Globus pallidus (tissue), 1 donor: Measurements from ENCODE around the gene SEMA3G.

Source experiments
- DNase-seq: peaks from one replicate; pipeline ENCODE4 v3.0.0-alpha.2; 2015; ENCODE audit warnings: low spot score

Gene SEMA3G

DNA sequence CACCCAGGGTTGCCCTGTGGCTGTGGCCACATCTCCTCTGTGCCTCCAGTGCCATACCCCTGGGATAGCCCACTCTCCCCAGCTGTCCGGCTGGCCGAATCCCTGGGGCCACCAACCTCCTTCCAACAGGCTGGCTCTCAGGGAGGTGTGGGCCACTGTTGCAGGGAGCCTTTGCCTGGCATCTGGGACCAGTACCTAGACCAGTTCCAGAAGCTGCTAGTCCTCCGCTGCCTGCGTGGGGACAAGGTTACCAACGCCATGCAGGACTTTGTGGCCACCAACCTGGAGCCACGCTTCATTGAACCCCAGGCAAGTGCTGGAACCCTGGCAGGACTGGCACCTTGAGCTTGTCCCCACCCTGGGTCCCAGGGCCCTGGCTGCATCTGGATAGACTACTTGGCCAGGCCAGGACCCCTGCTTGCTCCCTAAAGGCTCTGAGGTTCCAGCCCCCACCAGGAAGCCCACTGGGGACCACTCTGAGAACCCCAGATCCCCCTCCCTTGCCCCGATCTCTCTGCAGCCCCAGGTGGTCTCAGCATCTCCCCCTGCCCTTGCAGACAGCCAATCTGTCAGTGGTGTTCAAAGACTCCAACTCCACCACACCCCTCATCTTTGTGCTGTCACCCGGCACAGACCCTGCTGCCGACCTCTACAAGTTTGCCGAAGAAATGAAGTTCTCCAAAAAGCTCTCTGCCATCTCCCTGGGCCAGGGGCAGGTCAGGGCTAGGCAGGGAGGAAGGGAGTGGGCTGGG lies 50.0 kb downstream of the SEMA3G start:
- DNase-seq = no peak

DNA sequence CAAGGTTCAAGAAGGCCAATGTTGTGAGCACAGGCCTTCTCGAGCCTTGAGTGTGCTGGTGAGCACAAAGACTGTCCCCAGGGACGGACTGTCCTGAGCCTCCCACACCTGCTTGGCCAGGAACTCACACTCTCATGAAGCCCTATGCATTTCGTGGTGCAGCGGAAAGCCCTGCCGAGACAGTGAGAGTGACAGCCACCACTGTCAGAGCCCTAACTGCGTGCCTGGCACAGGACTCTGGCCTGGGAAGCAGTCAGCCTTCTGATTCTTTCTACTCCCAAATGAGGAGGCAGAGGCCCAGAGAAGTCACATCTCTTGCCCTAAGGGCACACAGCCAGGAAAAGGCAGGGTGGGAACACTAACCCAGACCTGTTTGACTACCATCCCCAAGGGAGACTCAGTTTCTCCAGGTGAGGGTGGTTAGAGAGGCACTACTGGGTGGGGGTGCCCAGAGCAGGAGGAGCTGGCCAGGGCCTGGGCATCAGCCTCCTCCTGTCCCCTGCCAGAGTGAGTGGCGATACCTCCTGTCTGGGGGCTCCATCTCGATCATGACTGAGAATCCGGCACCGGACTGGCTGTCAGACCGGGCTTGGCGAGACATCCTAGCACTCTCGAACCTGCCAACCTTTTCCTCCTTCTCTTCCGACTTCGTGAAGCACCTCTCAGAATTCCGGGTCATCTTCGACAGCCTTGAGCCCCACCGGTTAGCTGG lies 50.8 kb downstream of the SEMA3G start:
- DNase-seq = no peak

DNA sequence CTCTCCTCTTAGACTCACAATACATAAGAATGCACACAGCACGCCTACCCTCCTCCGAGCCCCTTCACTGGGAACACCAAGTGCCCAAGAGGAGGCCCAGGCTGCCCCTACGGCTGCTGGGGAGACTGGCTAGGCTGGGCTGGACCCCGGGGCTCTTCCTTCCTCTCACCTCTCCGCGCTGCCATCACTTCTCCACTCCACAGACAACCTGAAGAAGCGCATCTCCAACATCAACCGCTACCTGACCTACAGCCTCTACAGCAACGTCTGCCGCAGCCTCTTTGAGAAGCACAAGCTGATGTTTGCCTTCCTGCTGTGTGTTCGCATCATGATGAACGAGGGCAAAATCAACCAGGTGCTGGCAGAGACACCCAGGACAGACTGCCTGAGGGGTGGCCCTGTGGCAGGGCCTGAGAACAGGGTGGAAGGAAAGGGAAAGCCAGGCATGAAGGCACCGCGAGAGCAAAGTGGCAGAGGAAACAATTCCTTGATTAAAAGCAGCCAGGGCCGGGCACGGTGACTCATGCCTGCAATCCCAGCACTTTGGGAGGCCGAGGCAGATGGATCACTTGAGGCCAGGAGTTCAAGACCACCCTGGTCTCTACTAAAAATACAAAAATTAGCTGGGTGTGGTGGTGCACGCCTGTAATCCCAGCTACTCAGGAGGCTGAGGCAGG lies 51.6 kb downstream of the SEMA3G start:
- DNase-seq = no peak

DNA sequence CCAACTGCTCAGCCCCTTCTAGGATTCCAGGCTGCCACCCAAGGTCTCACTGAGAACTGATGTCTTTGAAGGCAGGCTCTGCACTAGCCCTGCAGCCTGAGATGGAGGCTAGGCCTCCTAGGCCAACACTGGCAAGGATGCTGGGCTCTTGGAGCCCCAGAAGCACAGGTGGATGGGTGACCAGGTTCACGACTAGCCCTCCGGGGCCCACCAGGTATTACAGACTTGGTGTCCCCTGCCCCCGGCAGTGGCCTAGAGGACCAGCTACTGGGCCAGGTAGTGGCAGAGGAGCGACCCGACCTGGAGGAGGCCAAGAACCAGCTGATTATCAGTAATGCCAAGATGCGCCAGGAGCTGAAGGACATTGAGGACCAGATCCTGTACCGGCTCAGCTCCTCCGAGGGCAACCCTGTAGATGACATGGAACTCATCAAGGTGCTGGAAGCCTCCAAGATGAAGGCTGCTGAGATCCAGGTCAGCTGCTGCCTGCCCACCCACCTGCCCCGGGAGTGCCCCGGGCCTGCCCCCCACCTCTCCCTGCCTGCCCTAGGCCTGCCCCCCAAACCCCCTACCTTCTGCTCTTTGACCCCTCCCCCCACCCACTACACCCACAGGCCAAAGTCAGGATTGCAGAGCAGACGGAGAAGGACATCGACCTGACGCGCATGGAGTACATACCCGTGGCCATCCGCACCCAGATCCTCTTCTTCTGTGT lies 52.5 kb downstream of the SEMA3G start:
- DNase-seq = no peak

DNA sequence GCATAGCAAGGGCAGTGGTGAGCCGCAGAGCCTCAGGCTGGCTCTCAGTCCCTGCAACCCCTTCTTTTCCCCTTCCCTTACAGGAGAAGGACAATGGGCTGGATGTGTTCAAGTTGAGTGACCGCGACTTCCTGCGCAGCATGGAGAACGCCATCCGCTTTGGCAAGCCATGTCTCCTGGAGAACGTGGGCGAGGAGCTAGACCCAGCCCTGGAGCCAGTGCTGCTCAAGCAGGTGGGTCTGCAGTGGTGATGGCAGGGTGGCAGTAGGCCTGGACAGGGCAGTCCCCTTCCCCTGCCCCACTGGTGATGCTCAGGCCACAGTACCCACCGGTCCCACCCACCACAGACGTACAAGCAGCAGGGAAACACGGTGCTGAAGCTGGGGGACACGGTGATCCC lies 53.8 kb downstream of the SEMA3G start:
- DNase-seq = no peak

DNA sequence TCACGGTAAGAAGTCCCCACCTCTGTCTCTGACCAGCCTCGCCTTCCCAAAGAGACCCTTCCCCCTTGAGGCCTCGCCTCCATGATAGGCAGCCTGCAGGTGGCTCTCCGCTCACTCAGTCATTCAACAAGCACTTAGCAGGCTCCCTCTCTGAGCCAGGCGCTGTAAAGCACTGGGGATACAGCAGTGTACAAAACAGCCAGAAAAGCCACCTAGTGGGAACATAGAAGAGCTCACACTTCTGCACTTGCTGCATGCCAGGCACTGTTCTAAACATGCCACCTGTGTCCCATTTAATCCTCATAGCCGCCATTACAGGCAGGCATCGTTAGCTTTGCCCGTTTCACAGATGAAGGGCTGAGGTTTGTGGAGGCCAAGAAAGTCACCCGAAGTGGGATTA lies 56.0 kb downstream of the SEMA3G start:
- DNase-seq = no peak

DNA sequence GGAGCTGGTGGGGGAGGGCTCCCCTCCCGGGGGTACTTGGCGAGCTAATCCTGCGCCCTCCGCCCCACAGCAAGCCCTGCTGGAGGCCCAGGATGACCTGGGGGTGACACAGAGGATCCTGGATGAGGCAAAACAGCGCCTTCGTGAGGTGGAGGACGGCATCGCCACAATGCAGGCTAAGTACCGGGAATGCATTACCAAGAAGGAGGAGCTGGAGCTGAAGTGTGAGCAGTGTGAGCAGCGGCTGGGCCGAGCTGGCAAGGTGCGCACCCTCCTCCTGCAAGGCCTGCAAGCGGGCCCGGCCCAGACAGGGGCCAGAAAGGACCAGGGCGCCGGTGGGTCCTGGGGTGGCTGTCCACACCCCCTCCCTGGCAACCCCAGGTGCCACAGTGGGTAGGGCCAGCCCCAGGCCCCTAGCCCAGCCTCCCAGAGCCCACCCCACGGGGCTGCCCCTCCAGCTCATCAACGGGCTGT lies 56.5 kb downstream of the SEMA3G start:
- no peak for DNase-seq

DNA sequence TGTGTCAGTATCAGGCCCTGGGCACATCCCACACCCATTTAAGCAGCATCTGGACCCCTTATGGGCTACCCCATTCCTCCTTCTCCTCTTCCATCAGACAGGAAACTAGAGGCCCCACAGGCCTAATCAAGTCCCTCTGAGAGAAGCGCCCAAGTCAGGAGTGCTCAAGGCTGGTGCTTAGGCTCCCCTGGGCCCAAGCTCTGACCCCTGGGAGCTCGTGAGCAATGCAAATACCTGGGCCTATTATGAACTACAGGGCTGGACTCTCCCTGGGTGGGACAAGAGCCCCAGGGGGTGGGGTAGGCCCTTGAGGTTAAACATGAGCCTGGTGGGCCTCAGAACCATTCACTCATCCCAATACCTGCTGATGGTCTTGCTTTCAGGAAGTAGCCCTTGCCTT lies 57.4 kb downstream of the SEMA3G start:
- DNase-seq = no peak

DNA sequence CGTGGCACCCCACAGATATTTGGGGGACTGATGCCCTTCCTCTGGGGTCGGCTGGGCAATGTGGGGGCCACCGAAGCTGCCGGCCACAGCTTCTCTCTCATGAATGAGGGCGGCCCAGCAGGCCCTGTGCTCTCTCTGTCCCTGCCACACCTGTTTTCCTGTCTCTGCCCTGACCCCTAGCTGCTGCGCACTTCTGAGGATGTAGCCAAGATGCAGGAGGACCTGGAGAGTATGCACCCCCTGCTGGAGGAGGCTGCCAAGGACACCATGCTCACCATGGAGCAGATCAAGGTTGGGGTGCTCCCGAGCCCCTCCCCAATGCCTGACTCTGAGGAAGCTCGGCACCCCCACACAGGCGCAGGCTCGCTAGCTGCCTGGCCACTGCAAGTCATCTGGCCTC lies 59.7 kb downstream of the SEMA3G start:
- DNase-seq = no peak

DNA sequence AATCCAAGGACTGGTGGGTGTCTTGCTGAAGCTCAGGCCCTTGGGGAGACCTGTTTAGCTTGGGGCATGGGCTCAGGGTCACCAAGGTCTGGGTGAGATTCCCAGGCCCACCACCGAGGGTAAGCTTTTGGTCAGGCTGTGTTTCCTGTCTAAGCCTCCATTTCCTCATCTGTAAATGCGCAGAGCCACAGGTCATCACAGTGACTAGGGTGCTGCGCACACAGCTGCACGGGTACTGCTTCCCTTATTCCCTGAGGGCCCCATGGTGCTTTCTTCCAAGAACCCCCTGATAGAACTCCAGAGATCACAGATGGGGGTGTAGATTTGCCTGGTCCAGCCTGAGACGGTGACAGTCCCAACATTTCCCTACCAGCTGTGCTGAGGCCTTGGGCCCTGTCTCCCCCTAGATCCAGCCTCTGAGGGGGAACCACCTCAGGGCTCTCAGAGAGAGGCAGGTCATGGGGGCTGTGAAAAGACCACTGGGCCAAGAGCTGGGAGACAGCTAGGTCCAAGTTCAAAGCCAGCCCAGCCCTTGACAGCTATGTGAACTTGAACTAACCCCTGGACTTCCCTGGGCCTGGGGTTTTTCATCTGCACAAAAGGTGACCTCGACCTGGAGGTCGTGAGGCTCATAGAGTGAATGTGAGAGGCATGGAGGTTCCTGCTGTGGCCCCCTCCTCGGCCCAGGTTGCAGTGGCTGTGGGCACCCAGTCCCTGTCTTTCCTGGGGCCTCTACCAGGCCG lies 60.7 kb downstream of the SEMA3G start:
- no peak for DNase-seq

DNA sequence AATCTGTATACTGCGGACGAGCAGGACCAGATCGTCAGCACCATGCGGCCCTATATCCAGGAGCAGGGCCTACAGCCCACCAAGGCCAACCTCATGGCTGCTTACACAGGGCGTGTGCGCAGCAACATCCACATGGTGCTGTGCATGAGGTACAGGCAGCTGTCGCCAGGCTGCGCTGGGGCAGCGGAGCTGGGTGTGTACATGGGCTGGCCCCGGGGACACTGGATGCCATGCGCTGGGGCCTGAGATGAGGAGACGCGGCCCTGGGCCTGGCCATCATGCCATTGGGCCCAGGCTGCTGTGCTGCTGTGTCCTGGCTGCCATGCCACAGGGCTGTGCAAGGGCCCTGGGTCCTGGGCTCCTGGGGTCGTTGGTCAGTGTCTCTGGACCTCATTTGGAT lies 61.5 kb downstream of the SEMA3G start:
- no peak for DNase-seq
